ENCODE measurements around the gene TMC4.

Gene TMC4

GRCh38 chr19:54193011-54193410, 20.1 kb upstream of the TMC4 start:
- Histone ChIP-seq H3K27ac (ENCODE audit: low read length) (no peak overlapping the region), H3K4me3 (ENCODE audit: low read length) (no peak overlapping the region), H3K36me3 (replicated peaks; ENCODE audit: low read depth, low read length) (peaks cover 24% of the 10 kb centered on the region), H3K9ac (ENCODE audit: low read length) (no peak overlapping the region), H2AFZ (ENCODE audit: low read depth, low read length) (no peak overlapping the region), H3K9me3 (ENCODE audit: insufficient read depth, low read length) (no peaks in the 10 kb centered on the region), H3K4me1 (ENCODE audit: low read length) (peaks cover 15% of the 10 kb centered on the region), H3K4me2 (ENCODE audit: low read length) (no peak overlapping the region), H3K79me2 (ENCODE audit: low read length) (peaks cover 24% of the 10 kb centered on the region), H4K20me1 (ENCODE audit: insufficient read depth, low read length) (no peaks in the 10 kb centered on the region), H3K27me3 (ENCODE audit: low read depth, low read length) (no peaks in the 10 kb centered on the region)
- TF ChIP-seq, protein P1, sequence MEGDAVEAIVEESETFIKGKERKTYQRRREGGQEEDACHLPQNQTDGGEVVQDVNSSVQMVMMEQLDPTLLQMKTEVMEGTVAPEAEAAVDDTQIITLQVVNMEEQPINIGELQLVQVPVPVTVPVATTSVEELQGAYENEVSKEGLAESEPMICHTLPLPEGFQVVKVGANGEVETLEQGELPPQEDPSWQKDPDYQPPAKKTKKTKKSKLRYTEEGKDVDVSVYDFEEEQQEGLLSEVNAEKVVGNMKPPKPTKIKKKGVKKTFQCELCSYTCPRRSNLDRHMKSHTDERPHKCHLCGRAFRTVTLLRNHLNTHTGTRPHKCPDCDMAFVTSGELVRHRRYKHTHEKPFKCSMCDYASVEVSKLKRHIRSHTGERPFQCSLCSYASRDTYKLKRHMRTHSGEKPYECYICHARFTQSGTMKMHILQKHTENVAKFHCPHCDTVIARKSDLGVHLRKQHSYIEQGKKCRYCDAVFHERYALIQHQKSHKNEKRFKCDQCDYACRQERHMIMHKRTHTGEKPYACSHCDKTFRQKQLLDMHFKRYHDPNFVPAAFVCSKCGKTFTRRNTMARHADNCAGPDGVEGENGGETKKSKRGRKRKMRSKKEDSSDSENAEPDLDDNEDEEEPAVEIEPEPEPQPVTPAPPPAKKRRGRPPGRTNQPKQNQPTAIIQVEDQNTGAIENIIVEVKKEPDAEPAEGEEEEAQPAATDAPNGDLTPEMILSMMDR (IDR thresholded peaks at IDR 0.05; ENCODE audit: low read depth, low read length) = no peak
- TF ChIP-seq EZH2phosphoT487 (IDR thresholded peaks at IDR 0.05; ENCODE audit: low read depth) = no peak

- peak overlapping the region; percentile 83 for H3K4me3 ChIP-seq (ENCODE audit: low read length)
- TF ChIP-seq EZH2phosphoT487 (IDR thresholded peaks at IDR 0.05; ENCODE audit: low read depth) = no peak
- TF ChIP-seq, protein P1 (IDR thresholded peaks at IDR 0.05; ENCODE audit: low read depth, low read length) = no peak
- H3K27ac ChIP-seq (ENCODE audit: low read length) = peak overlapping the region; percentile 89; the same call in 1 of the 2 replicates
- peaks cover 27% of the 10 kb centered on the region for H3K36me3 ChIP-seq (replicated peaks; ENCODE audit: low read depth, low read length)
- peak overlapping the region; percentile 89 for H3K4me2 ChIP-seq (ENCODE audit: low read length)
- peaks cover 16% of the 10 kb centered on the region for H3K4me1 ChIP-seq (ENCODE audit: low read length)
- no peaks in the 10 kb centered on the region for H4K20me1 ChIP-seq (ENCODE audit: insufficient read depth, low read length)
- H3K79me2 ChIP-seq (ENCODE audit: low read length) = peaks cover 25% of the 10 kb centered on the region
- H3K9me3 ChIP-seq (ENCODE audit: insufficient read depth, low read length) = no peaks in the 10 kb centered on the region
- no peaks in the 10 kb centered on the region for H3K27me3 ChIP-seq (ENCODE audit: low read depth, low read length)
- H2AFZ ChIP-seq (ENCODE audit: low read depth, low read length) = no peak overlapping the region
- peak overlapping the region; percentile 78 for H3K9ac ChIP-seq (ENCODE audit: low read length)
These were observed 19.0 kb upstream of the TMC4 start for GRCh38 chr19:54191811-54192453.

GRCh38 chr19:54191011-54191810, 18.3 kb upstream of the TMC4 start, which contains the start of gene TSEN34:
TSS of gene TSEN34 (plus strand) at chr19:54191308. CDS start at chr19:54191365, 57 bp downstream.
- Histone ChIP-seq H2AFZ (ENCODE audit: low read depth, low read length) (peak within 1 kb of the TSS; percentile 81), H3K4me3 (ENCODE audit: low read length) (peak within 1 kb of the TSS; percentile 83), H3K9me3 (ENCODE audit: insufficient read depth, low read length) (no peaks in the 10 kb centered on the region), H3K36me3 (replicated peaks; ENCODE audit: low read depth, low read length) (peaks cover 27% of the 10 kb centered on the region), H3K27me3 (ENCODE audit: low read depth, low read length) (no peaks in the 10 kb centered on the region), H3K4me2 (ENCODE audit: low read length) (peak within 1 kb of the TSS; percentile 89), H4K20me1 (ENCODE audit: insufficient read depth, low read length) (no peaks in the 10 kb centered on the region), H3K4me1 (ENCODE audit: low read length) (peaks cover 16% of the 10 kb centered on the region), H3K27ac (ENCODE audit: low read length) (peak within 1 kb of the TSS; percentile 89), H3K9ac (ENCODE audit: low read length) (peak within 1 kb of the TSS; percentile 93), H3K79me2 (ENCODE audit: low read length) (peaks cover 25% of the 10 kb centered on the region)
- TF ChIP-seq, protein P1 (IDR thresholded peaks at IDR 0.05; ENCODE audit: low read depth, low read length) = no peak
- TF ChIP-seq EZH2phosphoT487 (IDR thresholded peaks at IDR 0.05; ENCODE audit: low read depth) = no peak

DNA sequence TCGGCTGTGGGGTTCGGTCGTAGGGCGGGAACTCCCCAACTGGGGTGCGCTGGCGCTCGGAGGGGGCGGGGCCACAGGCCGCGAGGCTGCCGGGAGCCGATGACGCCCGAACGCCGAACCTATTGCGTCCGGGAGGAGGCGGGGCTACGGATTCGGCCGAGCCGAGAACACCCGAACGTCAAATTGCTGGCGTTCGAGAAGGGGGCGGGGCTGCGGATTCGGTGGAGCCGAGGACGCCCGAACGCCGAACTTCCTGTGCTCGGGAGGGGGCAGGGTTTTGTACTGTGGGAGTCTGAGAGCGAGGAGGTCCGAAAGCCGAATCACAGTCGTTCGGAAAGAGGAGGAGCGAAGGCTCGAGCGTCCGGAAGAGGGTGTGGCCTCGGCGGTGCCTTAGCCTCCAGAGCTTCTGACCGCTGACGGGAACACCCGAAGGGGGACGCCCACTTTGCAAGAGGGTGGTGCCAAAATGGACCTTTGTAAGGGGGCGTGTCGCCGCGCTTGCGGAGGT, 17.6 kb upstream of the TMC4 start:
- Histone ChIP-seq H3K4me2 (ENCODE audit: low read length) (peak overlapping the region; percentile 89), H3K36me3 (replicated peaks; ENCODE audit: low read depth, low read length) (peaks cover 26% of the 10 kb centered on the region)

More for the DNA sequence above, 17.6 kb upstream of the TMC4 start:
- H3K4me3 ChIP-seq (ENCODE audit: low read length) = peak overlapping the region; percentile 83
- H2AFZ ChIP-seq (ENCODE audit: low read depth, low read length) = peak overlapping the region; percentile 81
- H3K9ac ChIP-seq (ENCODE audit: low read length) = peak overlapping the region; percentile 93
- H3K79me2 ChIP-seq (ENCODE audit: low read length) = peaks cover 25% of the 10 kb centered on the region
- H4K20me1 ChIP-seq (ENCODE audit: insufficient read depth, low read length) = no peaks in the 10 kb centered on the region
- no peaks in the 10 kb centered on the region for H3K27me3 ChIP-seq (ENCODE audit: low read depth, low read length)
- no peaks in the 10 kb centered on the region for H3K9me3 ChIP-seq (ENCODE audit: insufficient read depth, low read length)
- TF ChIP-seq, protein P1 (IDR thresholded peaks at IDR 0.05; ENCODE audit: low read depth, low read length) = no peak
- TF ChIP-seq EZH2phosphoT487 (IDR thresholded peaks at IDR 0.05; ENCODE audit: low read depth) = no peak
- peak overlapping the region; percentile 89 for H3K27ac ChIP-seq (ENCODE audit: low read length)
- peaks cover 16% of the 10 kb centered on the region for H3K4me1 ChIP-seq (ENCODE audit: low read length)

All from OCI-LY3 (cell line).